Tibial nerve (tissue), 4 donors: Measurements from ENCODE around the gene GRIP2. TPM values are rescaled to one million over a fixed set of nuclear protein-coding genes. Genes with fewer than 3 reads are reported as not detected.

Source experiments
- DNase-seq, 2 donors: peaks; one replicate each; pipeline ENCODE4 v3.0.0-alpha.2; 2019; ENCODE audit warnings: low spot score in 2 of 2
- H3K27ac ChIP-seq, 4 donors: fragments of 200-600 bp; sonication (generic) in 3 of 4; one replicate each; pipeline ENCODE4 v1.5.1; 2017 to 2019; ENCODE audit warnings: mild to moderate bottlenecking in 1 of 4
- H3K27me3 ChIP-seq, 2 donors: fragments of 200-600 bp; sonication (generic) in 1 of 2; one replicate each; pipeline versions ENCODE4 v1.5.1 to v1.6.0; 2017 to 2019
- H3K36me3 ChIP-seq, 3 donors: fragments of 200-600 bp; sonication (generic); one replicate each; pipeline ENCODE4 v1.5.1; 2018 to 2019
- H3K4me1 ChIP-seq, 4 donors: fragments of 200-600 bp; sonication (generic) in 3 of 4; one replicate each; pipeline ENCODE4 v1.5.1; 2017 to 2019
- H3K4me3 ChIP-seq, 4 donors: fragments of 200-600 bp; sonication (generic) in 3 of 4; one replicate each; pipeline ENCODE4 v1.5.1; 2017 to 2019; ENCODE audit warnings: mild to moderate bottlenecking in 1 of 4, moderate library complexity in 1 of 4
- H3K9me3 ChIP-seq, 4 donors: fragments of 200-600 bp; sonication (generic) in 3 of 4; one replicate each; pipeline ENCODE4 v1.5.1; 2017 to 2019
- EP300 ChIP-seq, 2 donors: sonication (generic); formaldehyde crosslinking; IDR thresholded peaks; one replicate each; pipeline ENCODE4 v1.6.1; 2017; ENCODE audit warnings: antibody characterized with exemption in 2 of 2, mild to moderate bottlenecking in 1 of 2
- POLR2A ChIP-seq, 2 donors: fragments of 450-650 bp; IDR thresholded peaks; one replicate each; pipeline ENCODE4 v1.6.1; 2017; ENCODE audit warnings: antibody characterized with exemption in 2 of 2, mild to moderate bottlenecking in 2 of 2, moderate library complexity in 2 of 2
- WGBS, 2 donors: methylation state at CpG; one replicate each; pipeline ENCODE4 v1.1.5; 2018; 5-methylcytosine and 5-hydroxymethylcytosine counted together
- total RNA-seq, 4 donors: library from RNA; depleted of rRNA; stranded (reverse); fragments of >200 nt; gene quantifications; one replicate each; pipeline ENCODE4 v1.1.0, GENCODE V29; 2016
- TF ChIP-seq, protein P1 (sequence below), 5 experiments: fragments of 200-600 bp in 3 of 5; fragments of 450-650 bp in 2 of 5; sonication (generic) in 3 of 5; IDR thresholded peaks; one replicate each; pipeline ENCODE4 v1.5.1; 2016 to 2019; ENCODE audit warnings: antibody characterized with exemption in 5 of 5, mild to moderate bottlenecking in 3 of 5, moderate library complexity in 2 of 5

Gene GRIP2
- total RNA-seq, 4 donors from 2014 or later = 0.21 to 1.5 (median 0.99) TPM

DNA sequence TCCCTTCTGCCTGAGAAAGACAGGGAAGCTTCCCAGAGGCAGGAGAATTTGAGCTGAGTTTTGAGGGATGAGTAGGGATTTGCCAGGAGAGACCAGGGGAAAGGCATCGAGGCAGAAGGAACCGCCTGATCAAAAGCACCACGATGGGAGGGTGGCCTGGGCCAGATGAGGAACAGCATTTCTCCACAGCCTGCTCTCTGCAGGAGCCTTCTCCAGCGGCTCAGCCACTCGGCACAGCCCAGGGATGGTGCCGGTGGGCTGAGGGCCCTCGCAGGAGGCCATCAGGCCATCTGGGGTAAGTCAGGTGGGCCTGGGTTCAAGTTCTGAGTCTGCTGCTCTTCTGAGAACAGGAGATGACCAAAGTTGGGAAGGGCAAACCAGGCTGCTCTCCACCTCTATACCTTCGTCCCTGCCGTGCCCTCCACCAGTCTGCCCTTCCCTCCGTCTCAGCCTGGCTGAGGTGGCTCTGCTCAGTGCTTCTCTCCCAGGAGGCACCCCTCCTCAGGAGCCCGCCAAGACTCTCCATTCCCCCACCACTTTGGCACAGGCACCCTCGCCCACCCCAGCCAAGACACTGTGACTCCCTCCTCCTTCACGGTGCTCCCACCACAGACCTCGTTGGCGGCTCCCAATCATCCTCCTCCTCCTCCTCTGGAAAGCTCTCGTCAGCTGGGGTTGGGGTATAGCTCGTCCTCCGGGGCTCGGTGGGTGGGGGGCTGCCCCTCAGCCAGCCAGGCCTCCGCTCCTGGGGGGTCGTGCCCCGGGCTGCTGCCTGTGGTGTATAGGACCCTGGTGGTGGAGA is 34.9 kb downstream of the GRIP2 start:
- peaks cover 0 to 36% (median 7%) of the 10 kb centered on the region in 4 donors for H3K9me3 ChIP-seq
- H3K4me1 ChIP-seq = peaks cover 0 to 4% (median 0%) of the 10 kb centered on the region in 4 donors
- WGBS, 2 donors = 80 to 85% methylated on average over 22 of the region's 22 CpGs
- no peak for DNase-seq
- no peaks in the 10 kb centered on the region for H3K27me3 ChIP-seq
- H3K36me3 ChIP-seq = peaks cover 0 to 5% (median 0%) of the 10 kb centered on the region in 3 donors
- H3K4me3 ChIP-seq = no peak overlapping the region
- H3K27ac ChIP-seq = no peak overlapping the region
- TF ChIP-seq, protein P1, sequence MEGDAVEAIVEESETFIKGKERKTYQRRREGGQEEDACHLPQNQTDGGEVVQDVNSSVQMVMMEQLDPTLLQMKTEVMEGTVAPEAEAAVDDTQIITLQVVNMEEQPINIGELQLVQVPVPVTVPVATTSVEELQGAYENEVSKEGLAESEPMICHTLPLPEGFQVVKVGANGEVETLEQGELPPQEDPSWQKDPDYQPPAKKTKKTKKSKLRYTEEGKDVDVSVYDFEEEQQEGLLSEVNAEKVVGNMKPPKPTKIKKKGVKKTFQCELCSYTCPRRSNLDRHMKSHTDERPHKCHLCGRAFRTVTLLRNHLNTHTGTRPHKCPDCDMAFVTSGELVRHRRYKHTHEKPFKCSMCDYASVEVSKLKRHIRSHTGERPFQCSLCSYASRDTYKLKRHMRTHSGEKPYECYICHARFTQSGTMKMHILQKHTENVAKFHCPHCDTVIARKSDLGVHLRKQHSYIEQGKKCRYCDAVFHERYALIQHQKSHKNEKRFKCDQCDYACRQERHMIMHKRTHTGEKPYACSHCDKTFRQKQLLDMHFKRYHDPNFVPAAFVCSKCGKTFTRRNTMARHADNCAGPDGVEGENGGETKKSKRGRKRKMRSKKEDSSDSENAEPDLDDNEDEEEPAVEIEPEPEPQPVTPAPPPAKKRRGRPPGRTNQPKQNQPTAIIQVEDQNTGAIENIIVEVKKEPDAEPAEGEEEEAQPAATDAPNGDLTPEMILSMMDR (IDR thresholded peaks at IDR 0.05) = no peak
- TF ChIP-seq POLR2A (IDR thresholded peaks at IDR 0.05) (no peak), EP300 (IDR thresholded peaks at IDR 0.05) (no peak)

DNA sequence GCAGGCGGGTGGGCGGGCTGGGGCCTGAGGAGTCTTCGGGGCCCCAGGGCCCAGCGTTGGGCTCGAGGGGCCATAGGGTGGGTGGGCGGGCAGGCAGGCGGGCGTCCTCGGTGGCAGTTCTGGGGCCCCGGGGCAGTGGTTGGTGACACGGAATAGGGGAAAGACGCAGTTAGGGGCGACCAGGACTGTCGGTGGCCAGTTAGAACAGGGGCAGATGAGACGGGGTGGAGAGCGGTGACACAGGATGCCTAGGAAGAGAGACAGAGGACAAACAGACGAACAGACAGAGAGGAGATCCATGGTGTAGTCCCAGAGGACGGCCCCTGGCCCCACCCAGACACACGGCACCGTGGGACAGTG is 36.5 kb downstream of the GRIP2 start:
- WGBS, 2 donors = 91% methylated on average over 16 to 20 of the region's 20 CpGs
- H3K27ac ChIP-seq = no peak overlapping the region
- no peaks in the 10 kb centered on the region for H3K4me1 ChIP-seq
- H3K36me3 ChIP-seq = peaks cover 0 to 5% (median 0%) of the 10 kb centered on the region in 3 donors
- no peak overlapping the region for H3K4me3 ChIP-seq
- no peaks in the 10 kb centered on the region for H3K27me3 ChIP-seq
- TF ChIP-seq EP300 (IDR thresholded peaks at IDR 0.05) (no peak), POLR2A (IDR thresholded peaks at IDR 0.05) (no peak)
- TF ChIP-seq, protein P1 (IDR thresholded peaks at IDR 0.05) = no peak
- H3K9me3 ChIP-seq = peaks cover 0 to 44% (median 7%) of the 10 kb centered on the region in 4 donors
- no peak for DNase-seq

DNA sequence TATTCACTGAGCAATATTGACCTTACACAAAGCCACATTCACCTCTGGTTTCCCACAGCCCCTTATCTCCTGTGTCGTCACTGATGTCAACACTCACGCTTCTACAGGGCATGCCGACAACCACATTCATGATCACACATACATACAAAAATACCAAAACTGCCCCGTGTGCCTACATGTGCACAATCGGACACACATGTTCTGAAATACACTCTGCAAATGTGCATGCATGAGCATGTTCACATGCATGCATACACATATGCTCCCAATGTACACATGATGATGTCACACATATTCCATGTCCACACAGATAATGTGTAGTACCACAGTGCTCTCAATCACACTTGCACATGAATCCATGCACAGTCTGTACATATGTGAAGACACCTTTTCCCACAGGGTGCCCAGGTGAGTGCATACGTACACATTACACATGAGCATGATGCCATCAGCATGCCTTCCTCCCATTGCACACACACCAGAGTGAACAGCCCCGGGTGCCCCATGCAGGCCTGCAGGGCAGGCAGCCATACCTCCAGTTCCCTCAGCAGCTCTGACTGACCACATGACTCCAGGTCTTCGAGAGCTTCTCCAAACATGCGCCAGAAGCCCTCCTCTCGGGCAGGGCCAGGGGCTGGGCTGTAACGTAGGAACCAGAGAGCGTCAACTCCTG is 37.0 kb downstream of the GRIP2 start:
- WGBS, 2 donors = 95% methylated on average over 10 to 12 of the region's 12 CpGs
- DNase-seq = no peak

GRCh38 chr3:14502472-14502871 is 37.7 kb downstream of the GRIP2 start:
- TF ChIP-seq EP300 (IDR thresholded peaks at IDR 0.05) (no peak), POLR2A (IDR thresholded peaks at IDR 0.05) (no peak)
- TF ChIP-seq, protein P1 (IDR thresholded peaks at IDR 0.05) = no peak
- H3K36me3 ChIP-seq = peaks cover 0 to 5% (median 0%) of the 10 kb centered on the region in 3 donors
- peaks cover 0 to 44% (median 7%) of the 10 kb centered on the region in 4 donors for H3K9me3 ChIP-seq

More for the DNA sequence above, 37.0 kb downstream of the GRIP2 start:
- peaks cover 0 to 5% (median 0%) of the 10 kb centered on the region in 3 donors for H3K36me3 ChIP-seq
- H3K9me3 ChIP-seq = peaks cover 0 to 44% (median 7%) of the 10 kb centered on the region in 4 donors
- H3K27me3 ChIP-seq = no peaks in the 10 kb centered on the region
- H3K4me3 ChIP-seq = no peak overlapping the region
- no peaks in the 10 kb centered on the region for H3K4me1 ChIP-seq
- no peak for TF ChIP-seq POLR2A (IDR thresholded peaks at IDR 0.05)
- TF ChIP-seq EP300 (IDR thresholded peaks at IDR 0.05) = no peak
- H3K27ac ChIP-seq = no peak overlapping the region

GRCh38 chr3:14497321-14497720 is 42.8 kb downstream of the GRIP2 start:
- peaks cover 0 to 26% (median 5%) of the 10 kb centered on the region in 4 donors for H3K9me3 ChIP-seq
- H3K27me3 ChIP-seq = no peaks in the 10 kb centered on the region
- 71 to 75% methylated on average over 10 of the region's 10 CpGs for WGBS, 2 donors
- TF ChIP-seq, protein P1 (IDR thresholded peaks at IDR 0.05) = no peak
- no peak for TF ChIP-seq EP300 (IDR thresholded peaks at IDR 0.05)
- H3K36me3 ChIP-seq = no peaks in the 10 kb centered on the region
- no peaks in the 10 kb centered on the region for H3K4me1 ChIP-seq
- DNase-seq = no peak
- H3K27ac ChIP-seq = no peak overlapping the region
- H3K4me3 ChIP-seq = no peak overlapping the region

More at GRCh38 chr3:14502472-14502871, 37.7 kb downstream of the GRIP2 start:
- H3K4me1 ChIP-seq = no peaks in the 10 kb centered on the region
- no peak overlapping the region for H3K4me3 ChIP-seq
- H3K27me3 ChIP-seq = no peaks in the 10 kb centered on the region
- no peak for DNase-seq
- H3K27ac ChIP-seq = no peak overlapping the region
